GM19328 (cell line): Measurements from ENCODE around the gene LCE4A.
"Not testable (repeated sequence)": the region's sequence is repeated elsewhere in the genome, so short reads cannot be mapped to it uniquely, and the experiment has no call there.

Source experiments
- ATAC-seq: cut with Tn5 transposase; IDR thresholded peaks from one replicate; pipeline ENCODE4 v1.9.1; 2021; ENCODE audit warnings: mild to moderate bottlenecking, moderate library complexity; ENCODE audit not compliant: unreplicated experiment

Gene LCE4A, protein sequence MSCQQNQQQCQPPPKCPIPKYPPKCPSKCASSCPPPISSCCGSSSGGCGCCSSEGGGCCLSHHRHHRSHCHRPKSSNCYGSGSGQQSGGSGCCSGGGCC

DNA sequence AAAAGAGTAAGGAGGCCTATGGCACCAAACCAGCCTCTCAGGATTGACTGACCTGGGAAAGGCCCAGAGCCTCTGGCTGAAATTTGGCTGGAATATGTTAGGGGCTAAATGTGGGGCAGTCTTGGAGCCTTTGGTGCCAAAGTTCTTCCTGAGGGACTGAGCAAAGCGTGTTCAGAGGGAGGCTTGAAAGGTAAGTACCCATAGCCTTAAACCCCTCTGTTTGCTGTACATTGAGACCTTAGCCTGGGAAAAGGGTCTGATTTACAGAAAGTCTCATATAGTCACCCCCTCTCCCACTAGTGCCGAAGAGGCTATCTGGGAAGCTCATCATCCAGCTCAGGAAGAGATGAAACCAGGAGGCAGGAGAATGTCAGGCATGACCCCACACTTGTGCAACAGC lies at the start of gene LCE4A:
Gene LCE4A (plus strand): TSS at position 301 of the 400 bp plus-strand sequence. CDS start 916 bp downstream, outside the sequence.
- no peak for ATAC-seq

DNA sequence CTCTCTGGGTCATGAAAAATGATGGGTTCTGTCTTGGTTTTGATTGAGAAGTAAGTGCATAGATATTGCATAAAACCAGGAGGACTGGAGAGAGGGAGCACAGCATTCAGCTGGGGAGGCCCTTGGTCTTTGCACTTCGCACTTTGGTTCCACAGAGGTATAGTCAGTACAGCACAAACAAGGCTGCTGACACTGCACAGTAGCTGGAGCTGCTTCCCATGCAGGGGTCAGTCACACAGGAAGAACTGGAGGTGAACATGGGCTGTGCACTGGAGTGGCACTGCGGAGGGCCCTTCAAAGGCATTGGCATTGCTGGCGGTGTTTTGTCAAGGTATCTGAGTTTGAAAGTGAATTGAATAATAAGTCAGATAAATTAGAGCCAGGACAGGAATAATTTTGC lies 49.3 kb upstream of the LCE4A start:
- ATAC-seq = no peak

DNA sequence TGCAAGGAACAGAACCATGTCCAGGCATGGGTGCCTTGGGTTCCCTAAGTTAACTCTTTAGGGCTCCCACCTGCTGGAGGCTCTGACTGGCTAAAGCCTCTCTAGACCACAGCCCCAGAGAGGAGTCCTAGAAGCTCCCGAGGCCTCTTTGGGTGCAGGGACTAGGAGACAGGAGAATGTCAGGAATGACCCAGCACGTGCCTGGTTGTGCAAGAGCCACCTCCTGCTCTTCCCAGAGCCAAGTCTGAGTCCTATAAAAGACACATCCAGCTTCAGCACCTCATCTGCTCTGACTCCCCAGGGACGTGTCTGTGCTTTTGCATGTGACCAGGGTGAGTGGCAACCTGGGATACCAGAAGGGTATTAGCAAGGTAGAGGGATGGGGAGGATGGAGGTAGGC lies 44.9 kb upstream of the LCE4A start, which contains the start of gene LCE2D:
Gene LCE2D (plus strand): TSS at position 283 of the 400 bp plus-strand sequence. CDS start 726 bp downstream, outside the sequence.
- ATAC-seq = no peak

DNA sequence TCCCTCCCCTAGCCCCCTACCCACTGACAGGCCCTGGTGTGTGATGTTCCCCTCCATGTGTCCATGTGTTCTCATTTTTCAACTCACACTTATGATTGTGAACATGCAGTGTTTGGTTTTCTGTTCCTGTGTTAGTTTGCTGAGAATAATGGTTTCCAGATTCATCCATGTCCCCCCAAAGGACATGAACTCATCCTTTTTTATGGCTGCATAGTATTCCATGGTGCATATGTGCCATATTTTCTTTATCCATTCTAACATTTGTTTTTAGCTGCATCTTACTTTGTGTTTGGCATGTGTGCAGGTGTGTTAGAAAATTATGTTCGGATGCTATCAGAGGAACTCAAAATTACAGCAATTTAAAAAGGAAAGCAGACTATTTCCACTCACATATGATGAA lies 41.8 kb upstream of the LCE4A start:
- not testable (repeated sequence) for ATAC-seq

DNA sequence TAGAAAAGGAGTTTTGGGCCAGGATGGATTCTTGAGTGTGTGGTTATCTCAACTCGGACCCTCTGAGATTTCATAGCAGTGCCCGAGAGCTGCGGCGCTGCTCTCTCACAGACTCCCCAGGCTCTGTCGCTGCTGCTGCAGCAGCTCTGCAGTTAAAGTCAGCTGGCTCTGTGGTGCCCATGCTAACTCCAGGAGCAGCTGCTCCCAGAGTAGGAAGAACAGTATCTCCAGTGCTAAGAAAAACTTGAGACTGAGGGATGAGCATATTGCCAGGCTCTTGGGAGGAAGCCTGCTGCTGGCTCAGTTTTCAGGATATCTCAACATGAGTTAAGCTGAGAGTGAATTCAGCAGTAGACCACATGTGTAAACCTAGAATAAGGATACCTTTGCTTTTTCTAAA lies 40.3 kb upstream of the LCE4A start:
- no peak for ATAC-seq

DNA sequence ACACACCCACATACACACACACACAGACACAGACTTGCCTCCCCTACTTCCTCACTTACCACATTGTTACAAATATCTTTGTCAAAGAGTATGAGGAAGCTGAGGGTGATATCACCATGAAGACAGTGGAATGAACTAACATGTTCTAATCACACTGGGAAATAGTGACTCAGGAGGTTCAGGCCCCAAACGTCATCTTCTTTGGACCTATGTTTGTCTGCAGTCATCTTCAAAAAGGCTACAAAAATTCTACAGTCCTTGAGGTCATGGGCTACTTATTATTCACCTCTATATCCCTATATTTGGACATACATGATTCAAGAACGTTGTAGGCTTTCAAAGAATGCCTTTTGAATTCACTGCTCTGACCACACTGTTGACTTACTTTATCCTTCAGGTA lies 34.9 kb upstream of the LCE4A start:
- ATAC-seq = no peak

DNA sequence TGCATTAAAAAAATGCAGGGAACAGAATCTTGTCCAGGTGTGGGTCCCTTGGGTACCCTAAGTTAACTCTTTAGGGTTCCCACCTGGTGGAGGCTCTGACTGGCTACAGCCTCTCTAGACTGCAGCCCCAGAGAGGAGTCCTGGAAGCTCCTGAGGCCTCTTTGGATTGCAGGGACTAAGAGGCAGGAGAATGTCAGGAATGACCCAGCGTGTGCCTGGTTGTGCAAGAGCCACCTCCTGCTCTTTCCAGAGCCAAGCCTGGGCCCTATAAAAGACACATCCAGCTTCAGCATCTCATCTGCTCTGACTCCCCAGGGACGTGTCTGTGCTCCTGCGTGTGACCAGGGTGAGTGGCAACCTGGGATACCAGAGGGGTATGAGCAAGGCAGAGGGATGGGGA lies 33.0 kb upstream of the LCE4A start, which contains the start of gene LCE2C:
Gene LCE2C (plus strand): TSS at position 297 of the 400 bp plus-strand sequence. CDS start 737 bp downstream, outside the sequence.
- ATAC-seq = not testable (repeated sequence)

DNA sequence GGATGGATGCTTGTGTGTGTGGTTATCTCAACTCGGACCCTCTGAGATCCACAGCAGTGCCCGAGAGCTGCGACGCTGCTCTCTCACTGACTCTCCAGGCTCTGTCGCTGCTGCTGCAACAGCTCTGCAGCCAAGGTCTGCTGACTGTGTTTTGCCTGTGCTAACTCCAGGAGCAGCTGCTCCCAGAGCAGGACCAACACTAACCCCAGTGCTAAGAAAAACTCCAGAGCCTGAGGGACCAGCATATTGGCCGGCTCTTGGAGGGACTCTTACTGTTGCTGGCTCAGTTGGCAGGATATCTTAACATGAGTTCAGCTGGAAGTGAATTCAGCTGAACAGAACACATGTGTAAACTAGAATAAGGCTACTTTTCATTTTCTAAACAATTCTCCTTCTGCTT lies 28.5 kb upstream of the LCE4A start:
- no peak for ATAC-seq

DNA sequence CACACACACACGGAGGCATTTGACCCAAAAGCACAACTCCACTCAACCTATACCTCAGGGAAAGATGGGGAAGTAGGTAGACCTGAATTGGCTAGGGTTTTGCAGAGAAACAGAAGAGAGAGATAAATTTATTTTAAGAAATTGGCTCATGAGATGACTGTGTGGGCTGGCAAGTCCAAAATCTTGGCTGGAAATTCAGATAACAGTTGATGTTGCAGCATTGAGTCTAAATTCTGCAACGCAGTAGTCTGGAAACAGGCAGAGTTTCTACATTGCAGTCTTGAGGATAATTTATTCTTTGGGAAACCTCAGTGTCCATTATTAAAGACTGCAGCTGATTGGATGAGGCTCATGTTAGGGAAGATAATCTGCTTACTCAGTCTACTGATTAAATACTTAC lies 26.3 kb upstream of the LCE4A start:
- no peak for ATAC-seq

DNA sequence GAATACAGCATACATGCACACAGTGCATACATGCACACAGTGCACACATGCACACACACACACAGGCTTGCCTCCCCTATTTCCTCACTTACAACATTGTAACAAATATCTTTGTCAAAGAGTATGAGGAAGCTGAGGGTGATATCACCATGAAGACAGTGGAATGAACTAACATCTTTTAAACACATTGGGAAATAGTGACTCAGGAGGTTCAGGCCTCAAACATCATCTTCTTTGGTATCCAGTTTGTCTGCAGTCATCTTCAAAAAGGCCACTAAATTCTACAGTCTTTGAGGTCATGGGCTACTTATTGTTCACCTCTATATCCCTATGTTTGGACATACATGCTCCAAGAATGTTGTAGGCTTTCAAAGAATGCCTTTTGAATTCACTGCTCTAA lies 24.1 kb upstream of the LCE4A start:
- no peak for ATAC-seq

DNA sequence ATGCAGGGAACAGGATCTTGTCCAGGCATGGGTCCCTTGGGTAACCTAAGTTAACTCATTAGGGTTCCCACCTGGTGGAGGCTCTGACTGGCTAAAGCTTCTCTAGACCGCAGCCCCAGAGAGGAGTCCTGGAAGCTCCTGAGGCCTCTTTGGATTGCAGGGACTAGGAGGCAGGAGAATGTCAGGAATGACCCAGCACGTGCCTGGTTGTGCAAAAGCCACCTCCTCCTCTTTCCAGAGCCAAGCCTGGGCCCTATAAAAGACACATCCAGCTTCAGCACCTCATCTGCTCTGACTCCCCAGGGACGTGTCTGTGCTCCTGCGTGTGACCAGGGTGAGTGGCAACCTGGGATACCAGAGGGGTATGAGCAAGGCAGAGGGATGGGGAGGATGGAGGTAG lies 22.1 kb upstream of the LCE4A start, which contains the start of gene LCE2B:
Gene LCE2B (plus strand): TSS at position 301 of the 400 bp plus-strand sequence. CDS start 721 bp downstream, outside the sequence.
- not testable (repeated sequence) for ATAC-seq

DNA sequence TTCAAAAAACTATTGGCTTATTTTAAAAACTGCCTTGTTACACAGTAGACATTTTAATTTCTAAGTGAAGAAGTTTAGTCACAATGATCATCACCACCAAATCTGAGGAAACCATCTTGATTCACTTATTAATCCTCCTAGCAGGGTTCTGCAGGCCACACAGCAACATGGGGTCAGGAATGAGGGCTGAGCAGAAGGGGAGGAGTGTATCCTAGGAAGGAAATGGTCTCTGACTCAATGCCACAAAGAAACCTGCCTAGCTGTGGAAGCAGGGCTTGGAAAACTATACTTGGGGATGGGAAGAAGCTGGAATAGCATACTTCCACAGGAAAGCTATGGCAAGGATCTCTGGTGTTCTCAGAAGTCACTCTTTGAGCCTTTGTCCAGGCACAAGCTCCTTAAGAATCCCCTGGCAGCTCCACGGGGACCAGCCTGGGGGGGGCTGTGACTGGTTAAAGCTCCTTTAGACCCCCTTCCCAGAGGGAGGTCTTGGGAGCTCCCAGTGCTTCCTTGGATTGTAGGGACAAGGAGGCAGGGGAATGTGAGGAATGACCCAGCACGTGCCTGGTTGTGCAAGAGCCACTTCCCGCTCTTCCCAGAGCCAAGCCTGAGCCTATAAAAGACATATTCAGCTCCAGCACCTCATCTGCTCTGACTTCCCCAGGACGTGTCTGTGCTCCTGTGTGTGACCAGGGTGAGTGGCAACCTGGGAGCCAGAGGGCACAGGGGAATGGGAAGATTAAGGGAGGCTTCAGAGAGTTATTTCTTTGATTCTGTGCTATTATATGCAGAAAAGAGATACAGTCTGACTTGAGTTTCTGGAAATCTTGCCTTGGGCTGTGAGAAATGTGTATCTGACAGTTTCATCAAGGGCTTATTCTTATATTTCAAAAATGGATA lies 10.0 kb upstream of the LCE4A start, which contains the start of gene LCE2A:
Gene LCE2A (plus strand): TSS at position 645 of the 900 bp plus-strand sequence. CDS start 557 bp downstream, outside the sequence.
- ATAC-seq = no peak

DNA sequence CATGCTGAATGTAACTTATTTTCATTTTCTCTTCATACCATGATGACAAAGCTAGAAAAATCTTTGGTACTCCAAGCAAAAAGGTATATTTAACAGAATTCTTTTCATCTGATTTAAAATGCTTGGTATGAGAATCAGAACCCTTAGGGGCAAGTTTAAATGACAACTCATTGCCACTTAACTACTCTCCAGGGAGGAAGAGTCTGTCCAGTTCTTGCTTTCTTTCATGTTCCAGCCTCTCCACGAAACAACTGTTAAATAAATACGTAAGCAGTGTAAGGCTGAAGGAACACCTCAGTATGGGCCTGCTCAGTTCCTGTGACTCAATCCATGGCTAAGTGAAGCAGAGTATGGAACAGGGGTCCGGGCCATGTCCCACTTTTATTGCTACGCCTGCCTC lies 8.2 kb upstream of the LCE4A start:
- ATAC-seq = no peak

DNA sequence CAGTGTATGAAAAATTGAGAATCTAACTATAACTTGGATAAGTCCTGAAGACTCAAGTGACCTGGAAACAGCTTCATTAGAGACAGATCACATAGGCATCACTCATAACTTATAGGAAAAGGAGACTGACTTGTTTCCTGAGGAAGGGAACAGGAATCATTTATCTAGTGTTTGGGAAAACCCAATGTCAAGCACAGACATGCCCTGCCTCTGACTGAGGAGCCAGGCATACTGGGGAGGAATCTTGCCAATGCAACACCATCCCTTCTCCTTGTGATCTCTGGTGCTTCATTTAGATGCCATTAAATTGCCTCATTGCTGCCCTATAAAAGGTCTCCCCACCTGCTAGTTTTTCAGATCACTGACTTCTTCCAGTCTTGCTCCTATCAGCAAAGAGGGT lies 10.3 kb downstream of the LCE4A start:
- ATAC-seq = no peak

DNA sequence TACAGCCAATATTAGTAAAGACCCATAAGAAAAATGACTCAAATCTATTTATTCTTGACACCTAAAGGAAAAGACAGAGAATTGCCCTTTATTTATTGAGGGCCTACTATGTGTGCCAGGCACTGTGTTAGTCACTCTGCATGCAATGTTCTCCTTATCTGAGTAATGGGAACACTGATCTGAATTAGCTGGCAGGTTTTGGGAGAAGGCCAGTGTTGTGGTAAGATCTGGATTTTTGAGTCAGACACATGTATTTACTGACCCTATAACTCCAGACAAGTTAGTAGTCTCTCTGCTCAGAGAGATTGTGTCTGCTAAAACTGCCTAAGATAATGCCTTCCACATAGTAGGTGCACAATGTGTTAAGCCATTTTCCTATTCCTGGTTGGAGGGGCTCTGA lies 17.3 kb downstream of the LCE4A start:
- ATAC-seq = no peak

DNA sequence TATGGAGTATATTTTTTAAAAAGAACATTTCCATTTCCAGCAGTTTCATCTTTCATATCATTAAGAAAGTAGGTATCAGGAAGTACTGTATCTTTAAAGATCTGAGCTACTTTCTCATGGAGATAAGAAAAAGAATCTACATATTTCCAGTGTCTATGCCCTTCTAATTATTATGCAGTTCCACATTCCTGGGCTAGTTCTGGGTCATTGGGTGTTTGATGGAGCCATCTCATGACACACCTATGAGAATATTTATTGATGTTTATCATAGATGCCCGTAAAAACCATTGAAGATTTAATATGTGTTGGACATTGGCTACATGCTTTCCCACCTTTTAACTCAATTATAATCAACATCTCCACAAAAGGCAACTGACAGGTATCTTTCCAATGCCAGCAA lies 21.0 kb downstream of the LCE4A start:
- ATAC-seq = no peak

DNA sequence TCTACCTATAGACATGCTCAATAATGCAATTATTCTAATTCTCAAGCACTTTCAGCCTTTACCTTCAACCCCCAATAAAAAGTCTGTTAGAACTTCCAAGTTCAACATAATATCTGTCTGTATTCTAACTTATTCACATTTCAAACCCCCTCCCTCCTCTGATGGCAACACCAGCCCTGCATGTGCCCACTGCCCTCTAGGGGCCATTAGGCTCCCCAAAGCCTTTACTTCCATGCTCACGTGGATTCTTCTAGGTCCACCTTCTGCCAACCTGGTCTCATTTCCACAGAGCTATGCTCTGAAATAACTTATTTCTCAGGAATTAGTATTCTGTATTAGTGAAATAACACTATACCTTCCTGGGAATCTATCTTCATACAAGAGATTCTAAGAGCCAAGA lies 27.7 kb downstream of the LCE4A start:
- no peak for ATAC-seq

DNA sequence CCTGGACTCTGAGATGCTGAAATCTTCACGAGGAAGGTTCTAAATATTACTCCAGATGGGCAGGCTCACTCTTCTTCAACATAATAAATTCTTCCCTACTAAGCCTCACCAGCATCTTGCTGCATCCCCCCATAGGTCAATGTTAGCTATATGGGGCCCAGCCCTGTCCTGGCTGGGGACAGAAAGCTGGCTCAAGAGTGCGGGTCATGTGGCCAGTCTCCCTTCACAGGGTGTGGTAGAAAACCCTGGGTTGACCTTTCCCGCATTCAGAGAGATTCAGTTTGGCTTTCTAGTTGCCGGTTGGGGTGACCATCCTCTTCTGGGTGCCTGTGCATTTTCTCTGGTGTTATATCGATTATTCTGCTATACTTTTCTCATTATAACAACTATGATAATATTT lies 30.0 kb downstream of the LCE4A start:
- ATAC-seq = no peak

DNA sequence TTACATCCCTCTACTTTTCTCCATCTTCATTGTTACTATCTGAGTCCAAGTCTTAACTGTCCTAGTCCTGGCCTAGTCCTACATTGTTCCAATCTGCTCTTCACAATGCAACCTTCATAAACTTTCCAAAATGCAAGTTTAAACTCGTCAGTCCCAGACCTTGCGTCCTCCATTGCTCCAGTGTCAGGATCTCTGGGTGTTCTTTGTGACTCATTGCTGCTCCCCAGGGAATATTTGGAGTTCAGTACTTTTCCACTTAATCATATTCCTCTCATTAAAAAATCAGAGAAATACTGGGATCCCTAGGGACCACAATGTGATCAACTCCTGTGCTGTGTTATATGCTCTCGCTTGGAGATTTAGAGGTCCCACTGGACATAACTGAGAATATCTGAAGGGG lies 31.9 kb downstream of the LCE4A start:
- ATAC-seq = no peak

DNA sequence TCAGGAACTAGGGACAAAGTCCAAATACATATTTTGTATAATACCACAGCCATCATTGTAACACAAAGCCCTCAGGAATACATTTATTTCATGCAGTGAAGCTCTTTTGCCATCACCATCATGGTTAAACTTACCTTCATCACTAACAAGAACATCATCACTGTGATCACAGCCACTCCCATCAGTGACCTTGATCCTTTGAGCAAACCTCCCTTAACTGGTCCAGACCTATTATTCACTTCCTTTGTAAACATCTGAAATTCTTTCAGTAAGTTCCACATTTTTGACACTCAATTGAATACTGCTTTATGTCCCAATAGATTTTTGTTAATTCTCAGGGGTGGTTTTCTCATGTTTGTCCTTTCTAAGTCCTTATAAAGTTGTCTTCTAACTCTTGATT lies 33.7 kb downstream of the LCE4A start:
- no peak for ATAC-seq

DNA sequence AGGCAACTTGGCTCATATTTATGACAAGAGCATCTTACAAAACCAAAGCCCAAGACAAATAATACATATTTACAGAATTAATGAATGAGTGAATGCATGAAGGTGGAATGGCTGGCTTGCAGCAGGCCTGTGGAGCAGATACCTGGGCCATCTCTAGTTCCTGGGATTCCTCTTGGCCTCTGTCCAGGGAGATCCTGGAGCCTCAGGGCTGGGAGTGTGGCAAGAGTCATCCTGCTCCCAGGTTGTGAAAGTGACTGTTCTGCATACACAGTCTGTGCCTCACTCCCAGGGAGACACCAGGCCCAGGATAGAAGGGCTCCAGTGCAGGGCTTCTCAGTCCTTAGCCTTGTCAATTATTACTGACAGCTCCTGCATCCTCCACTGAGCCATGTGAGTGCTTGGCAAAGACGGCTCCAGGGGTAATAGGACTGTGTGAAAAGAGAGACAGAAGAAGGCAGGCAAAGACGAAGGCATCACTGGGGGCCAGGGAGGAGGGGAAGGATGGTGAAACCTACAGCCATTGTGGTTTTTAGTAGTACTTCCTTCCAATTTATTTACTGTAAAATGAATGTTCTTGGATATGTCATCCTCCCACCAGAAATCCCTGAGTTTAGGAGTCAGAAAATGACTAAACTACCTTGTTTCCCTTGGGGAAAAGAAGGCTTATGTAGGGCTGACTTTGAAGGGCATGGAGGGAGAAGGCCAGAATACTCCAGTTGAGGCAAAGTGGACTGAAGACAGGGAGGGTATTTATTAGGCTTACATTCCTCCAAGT lies 35.6 kb downstream of the LCE4A start:
- no peak for ATAC-seq
